ENCODE data around the gene ATP8B4. TPM values are rescaled to one million over a fixed set of nuclear protein-coding genes. Genes with fewer than 3 reads are reported as not detected.

Gene ATP8B4
- total and polyA plus RNA-seq, 4 donors, result 1.9 to 19.7 (median 12.4) TPM

GRCh38 chr15:50166216-50166615 lies 47.2 kb upstream of the ATP8B4 start:
- no peak for TF ChIP-seq CTCF (IDR thresholded peaks at IDR 0.05; ENCODE audit: low read depth, low read length, missing input control)
- no peak for TF ChIP-seq HNF4A (conservative IDR thresholded peaks at IDR 0.05)
- no peak for TF ChIP-seq TAF1 (conservative IDR thresholded peaks at IDR 0.05)
- TF ChIP-seq ZBTB33 (IDR thresholded peaks at IDR 0.05), result no peak
- TF ChIP-seq RAD21 (IDR thresholded peaks at IDR 0.05), result no peak
- no peak for TF ChIP-seq SP1 (IDR thresholded peaks at IDR 0.05)
- TF ChIP-seq GABPA (IDR thresholded peaks at IDR 0.05 in 1 of 2, conservative IDR thresholded peaks at IDR 0.05 in 1 of 2), result no peak
- TF ChIP-seq FOXA2 (IDR thresholded peaks at IDR 0.05), result no peak
- TF ChIP-seq MAX (IDR thresholded peaks at IDR 0.05), result no peak
- TF ChIP-seq HNF4G (IDR thresholded peaks at IDR 0.05), result no peak
- TF ChIP-seq ATF3 (IDR thresholded peaks at IDR 0.05), result no peak
- TF ChIP-seq YY1 (IDR thresholded peaks at IDR 0.05), result no peak
- TF ChIP-seq NR2F2 (IDR thresholded peaks at IDR 0.05), result no peak
- no peak for TF ChIP-seq REST (IDR thresholded peaks at IDR 0.05)
- no peak for TF ChIP-seq JUND (IDR thresholded peaks at IDR 0.05)
- no peak for TF ChIP-seq FOXA1 (IDR thresholded peaks at IDR 0.05)
- Histone ChIP-seq H3K4me3 (ENCODE audit: low read depth in 1 of 3, low read length in 3 of 3) (no peak overlapping the region), H3K4me1 (ENCODE audit: control insufficient read depth in 4 of 4, insufficient read depth in 4 of 4, low read length in 3 of 4) (peaks cover 19 to 50% (median 39%) of the 10 kb centered on the region in 4 donors), H3K27me3 (ENCODE audit: control insufficient read depth in 4 of 4, insufficient read depth in 4 of 4, low read length in 3 of 4) (no peaks in the 10 kb centered on the region), H3K9me3 (ENCODE audit: control insufficient read depth in 4 of 4, low read length in 3 of 4) (no peaks in the 10 kb centered on the region), H3K9ac (ENCODE audit: low read depth in 1 of 2, low read length in 2 of 2) (no peak overlapping the region), H3K27ac (ENCODE audit: low read depth in 1 of 2, low read length in 2 of 2) (peak overlapping the region; percentile 29 to 87), H3K36me3 (ENCODE audit: control insufficient read depth in 4 of 4, insufficient read depth in 3 of 4, low read depth in 1 of 4, low read length in 3 of 4) (no peaks in the 10 kb centered on the region)
- 80% methylated on average over 1 of the region's 1 CpG for WGBS
- no peak for DNase-seq (ENCODE audit: low spot score)

GRCh38 chr15:50164458-50164857 lies 45.4 kb upstream of the ATP8B4 start:
- no peak overlapping the region for H3K4me3 ChIP-seq (ENCODE audit: low read depth in 1 of 3, low read length in 3 of 3)
- WGBS, result 36% methylated on average over 1 of the region's 1 CpG
- H3K27ac ChIP-seq (ENCODE audit: low read depth in 1 of 2, low read length in 2 of 2), result peak overlapping the region; percentile 49 to 87
- H3K9ac ChIP-seq (ENCODE audit: low read depth in 1 of 2, low read length in 2 of 2), result no peak overlapping the region
- no peaks in the 10 kb centered on the region for H3K9me3 ChIP-seq (ENCODE audit: control insufficient read depth in 4 of 4, low read length in 3 of 4)
- H3K27me3 ChIP-seq (ENCODE audit: control insufficient read depth in 4 of 4, insufficient read depth in 4 of 4, low read length in 3 of 4), result no peaks in the 10 kb centered on the region
- H3K4me1 ChIP-seq (ENCODE audit: control insufficient read depth in 4 of 4, insufficient read depth in 4 of 4, low read length in 3 of 4), result peaks cover 19 to 50% (median 39%) of the 10 kb centered on the region in 4 donors
- H3K36me3 ChIP-seq (ENCODE audit: control insufficient read depth in 4 of 4, insufficient read depth in 3 of 4, low read depth in 1 of 4, low read length in 3 of 4), result no peaks in the 10 kb centered on the region
- peak; percentile 53 for DNase-seq (ENCODE audit: low spot score)
- peak; percentile 85 to 86 for TF ChIP-seq JUND (IDR thresholded peaks at IDR 0.05)
- peak; percentile 84 for TF ChIP-seq ATF3 (IDR thresholded peaks at IDR 0.05)
- no peak for TF ChIP-seq GABPA (IDR thresholded peaks at IDR 0.05 in 1 of 2, conservative IDR thresholded peaks at IDR 0.05 in 1 of 2)
- no peak for TF ChIP-seq EGR1 (IDR thresholded peaks at IDR 0.05; ENCODE audit: low read depth in 2 of 2)
- peak; percentile 97 for TF ChIP-seq SP1 (IDR thresholded peaks at IDR 0.05)
- peak; percentile 82 for TF ChIP-seq REST (IDR thresholded peaks at IDR 0.05)
- TF ChIP-seq HNF4A (conservative IDR thresholded peaks at IDR 0.05), result peak; percentile 97
- TF ChIP-seq RXRA (IDR thresholded peaks at IDR 0.05), result peak; percentile 99
- TF ChIP-seq HNF4G (IDR thresholded peaks at IDR 0.05), result peak; percentile 90
- TF ChIP-seq ZBTB33 (IDR thresholded peaks at IDR 0.05), result peak; percentile 63
- TF ChIP-seq RAD21 (IDR thresholded peaks at IDR 0.05), result peak; percentile 60 to 67
- TF ChIP-seq YY1 (IDR thresholded peaks at IDR 0.05), result peak; percentile 85

All from liver (tissue), 9 donors.